ENCODE results near the gene FAM89A. TPM values are rescaled to one million over a fixed set of nuclear protein-coding genes. Genes with fewer than 3 reads are reported as not detected.

The FAM89A gene
- total RNA-seq, 4 donors from 2014 or later = 63.1 to 106 (median 94.1) TPM

DNA sequence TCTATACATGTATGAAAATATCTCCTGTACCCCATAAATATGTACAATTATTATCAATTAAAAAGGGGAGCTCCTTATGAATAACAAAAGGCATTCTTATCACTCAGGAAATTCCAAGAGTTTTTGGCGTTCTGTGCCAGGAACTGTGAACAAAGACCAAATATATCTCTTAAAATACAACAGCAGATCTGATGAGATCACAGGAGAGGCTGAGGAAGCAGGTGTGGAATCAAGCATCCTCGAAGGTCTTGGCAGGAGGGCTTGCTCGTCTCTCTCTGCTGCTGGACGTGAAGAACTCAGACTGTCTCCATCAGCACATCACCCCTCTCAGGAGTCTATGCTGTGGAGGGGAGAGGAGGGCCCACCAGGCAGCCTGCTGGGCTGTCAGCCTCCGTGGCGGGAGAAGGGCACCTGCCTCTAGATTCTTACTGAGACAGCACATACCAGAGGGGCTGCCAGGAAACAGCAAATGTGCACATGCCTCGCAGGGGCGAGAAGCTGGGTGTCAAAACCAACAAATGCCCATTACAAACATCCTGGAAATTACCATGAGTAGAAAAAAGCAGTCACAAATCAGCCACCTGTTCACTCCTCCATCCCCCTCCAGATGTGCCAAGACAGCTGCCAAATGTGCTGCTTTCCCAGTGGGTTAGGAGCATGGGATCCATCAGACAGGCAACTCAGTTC, 30.8 kb upstream of the FAM89A start:
- DNase-seq (ENCODE audit: low spot score in 2 of 2) = no peak
- intact Hi-C loops (cut with DNase I; ENCODE audit: low total_unique reads) = no loop called here
- WGBS, 2 donors = 35 to 46% methylated on average over 8 of the region's 8 CpGs
- TF ChIP-seq, protein P1, sequence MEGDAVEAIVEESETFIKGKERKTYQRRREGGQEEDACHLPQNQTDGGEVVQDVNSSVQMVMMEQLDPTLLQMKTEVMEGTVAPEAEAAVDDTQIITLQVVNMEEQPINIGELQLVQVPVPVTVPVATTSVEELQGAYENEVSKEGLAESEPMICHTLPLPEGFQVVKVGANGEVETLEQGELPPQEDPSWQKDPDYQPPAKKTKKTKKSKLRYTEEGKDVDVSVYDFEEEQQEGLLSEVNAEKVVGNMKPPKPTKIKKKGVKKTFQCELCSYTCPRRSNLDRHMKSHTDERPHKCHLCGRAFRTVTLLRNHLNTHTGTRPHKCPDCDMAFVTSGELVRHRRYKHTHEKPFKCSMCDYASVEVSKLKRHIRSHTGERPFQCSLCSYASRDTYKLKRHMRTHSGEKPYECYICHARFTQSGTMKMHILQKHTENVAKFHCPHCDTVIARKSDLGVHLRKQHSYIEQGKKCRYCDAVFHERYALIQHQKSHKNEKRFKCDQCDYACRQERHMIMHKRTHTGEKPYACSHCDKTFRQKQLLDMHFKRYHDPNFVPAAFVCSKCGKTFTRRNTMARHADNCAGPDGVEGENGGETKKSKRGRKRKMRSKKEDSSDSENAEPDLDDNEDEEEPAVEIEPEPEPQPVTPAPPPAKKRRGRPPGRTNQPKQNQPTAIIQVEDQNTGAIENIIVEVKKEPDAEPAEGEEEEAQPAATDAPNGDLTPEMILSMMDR (IDR thresholded peaks at IDR 0.05) = no peak
- no peak for TF ChIP-seq POLR2A (IDR thresholded peaks at IDR 0.05)
- no peak overlapping the region for H3K4me3 ChIP-seq (ENCODE audit: low read depth, poor library complexity, severe bottlenecking)

DNA sequence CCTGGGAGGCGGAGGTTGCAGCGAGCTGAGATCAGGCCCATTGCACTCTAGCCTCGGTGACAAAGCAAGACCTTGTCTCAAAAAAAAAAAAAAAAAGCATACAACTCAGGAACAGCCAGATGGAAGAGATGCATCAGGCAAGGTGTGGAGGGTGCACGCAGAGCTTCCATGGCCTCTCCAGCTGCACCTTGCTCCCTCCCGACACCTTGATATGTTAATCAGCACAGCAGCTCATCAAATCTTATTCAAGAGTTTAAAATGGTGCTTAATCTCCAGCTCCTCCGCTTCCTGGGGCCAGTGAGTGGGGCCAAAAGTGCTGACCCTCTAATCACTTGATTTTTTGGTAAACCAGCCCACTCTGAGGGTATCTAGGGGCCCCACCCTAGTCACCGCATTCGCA, 29.3 kb upstream of the FAM89A start:
- intact Hi-C loops (cut with DNase I; ENCODE audit: low total_unique reads) = no loop called here
- H3K4me3 ChIP-seq (ENCODE audit: low read depth, poor library complexity, severe bottlenecking) = no peak overlapping the region
- DNase-seq (ENCODE audit: low spot score in 2 of 2) = no peak
- TF ChIP-seq, protein P1 (IDR thresholded peaks at IDR 0.05) = no peak
- TF ChIP-seq POLR2A (IDR thresholded peaks at IDR 0.05) = no peak
- WGBS, 2 donors = 81 to 85% methylated on average over 8 of the region's 8 CpGs

DNA sequence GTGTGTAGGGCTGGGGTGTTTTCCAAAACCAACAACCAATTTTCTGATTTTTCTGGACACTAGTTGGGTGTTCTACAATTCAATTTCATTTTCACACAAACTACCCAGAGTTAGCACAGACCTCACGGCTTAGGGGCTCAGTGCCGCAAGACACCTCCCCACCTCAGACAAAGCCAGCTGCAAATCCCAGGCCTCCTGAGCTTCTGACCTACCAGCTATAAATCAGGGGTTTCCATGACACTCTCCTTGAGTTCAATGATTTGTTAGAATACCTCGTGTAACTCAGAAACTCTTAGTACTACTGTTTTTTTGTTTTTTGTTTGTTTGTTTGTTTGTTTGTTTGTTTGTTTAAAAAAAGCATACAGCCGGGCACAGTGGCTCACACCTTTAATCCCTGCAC, 28.7 kb upstream of the FAM89A start:
- TF ChIP-seq, protein P1 (IDR thresholded peaks at IDR 0.05) = no peak
- TF ChIP-seq POLR2A (IDR thresholded peaks at IDR 0.05) = no peak
- intact Hi-C loops (cut with DNase I; ENCODE audit: low total_unique reads) = no loop called here
- WGBS, 2 donors = 67 to 77% methylated on average over 4 of the region's 4 CpGs
- no peak overlapping the region for H3K4me3 ChIP-seq (ENCODE audit: low read depth, poor library complexity, severe bottlenecking)
- DNase-seq (ENCODE audit: low spot score in 2 of 2) = no peak

DNA sequence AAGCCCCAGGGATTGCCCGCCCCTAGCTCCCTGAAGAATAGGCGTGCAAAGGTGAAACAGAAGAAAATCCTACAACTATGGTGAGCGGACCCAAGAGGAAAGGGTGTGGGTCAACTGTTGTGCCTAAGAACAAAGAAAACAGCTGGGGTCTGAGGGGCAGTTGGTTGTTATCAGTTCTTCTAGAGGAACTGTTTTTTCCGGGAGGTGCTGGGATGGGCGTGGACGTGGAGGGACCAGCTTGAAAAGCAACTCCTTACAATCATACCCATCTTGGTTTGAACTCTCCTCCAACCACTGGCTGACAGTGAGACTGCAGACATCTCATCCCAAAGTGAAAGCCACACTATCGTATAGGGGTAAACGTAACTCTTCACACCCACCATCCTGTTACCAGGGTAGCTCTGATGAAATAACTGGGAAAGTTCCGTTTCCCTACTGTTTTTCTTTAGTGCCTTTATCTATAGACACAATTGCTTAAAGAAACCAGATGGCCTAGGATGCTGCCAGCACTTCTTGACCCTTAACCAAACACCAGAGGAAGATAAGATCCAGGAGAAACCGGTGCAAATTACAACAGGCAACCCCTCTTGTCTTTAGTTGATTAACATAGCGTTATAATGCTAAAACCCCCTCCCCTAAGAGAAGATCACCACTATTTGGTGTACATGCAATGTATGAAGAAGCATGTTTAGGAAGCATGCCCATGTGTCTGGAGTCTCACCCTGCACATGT, 25.6 kb upstream of the FAM89A start:
- TF ChIP-seq, protein P1 (IDR thresholded peaks at IDR 0.05) = no peak
- no peak for TF ChIP-seq POLR2A (IDR thresholded peaks at IDR 0.05)
- DNase-seq (ENCODE audit: low spot score in 2 of 2) = no peak
- WGBS, 2 donors = 82 to 85% methylated on average over 11 of the region's 11 CpGs
- intact Hi-C loops (cut with DNase I; ENCODE audit: low total_unique reads) = no loop called here
- no peak overlapping the region for H3K4me3 ChIP-seq (ENCODE audit: low read depth, poor library complexity, severe bottlenecking)

DNA sequence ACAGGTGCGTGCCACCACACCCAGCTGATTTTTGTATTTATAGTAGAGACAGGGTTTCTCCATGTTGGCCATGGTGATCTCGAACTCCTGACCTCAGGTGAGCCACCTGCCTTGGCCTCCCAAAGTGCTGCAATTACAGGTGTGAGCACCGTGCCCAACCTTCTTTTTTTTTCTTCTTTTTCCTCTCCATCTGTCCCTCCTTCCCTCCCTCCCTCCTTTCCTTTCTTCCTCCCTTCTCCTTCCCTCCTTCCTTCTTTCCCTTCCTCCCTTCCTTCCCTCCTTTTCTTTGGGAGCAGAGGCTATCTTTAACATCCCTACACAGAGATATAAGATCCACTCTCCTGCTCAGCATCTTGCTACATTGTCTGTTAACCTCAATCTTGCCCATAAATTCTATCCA, 24.4 kb upstream of the FAM89A start:
- intact Hi-C loops (cut with DNase I; ENCODE audit: low total_unique reads) = no loop called here
- WGBS, 2 donors = 85% methylated on average over 3 of the region's 3 CpGs
- no peak for DNase-seq (ENCODE audit: low spot score in 2 of 2)
- H3K4me3 ChIP-seq (ENCODE audit: low read depth, poor library complexity, severe bottlenecking) = no peak overlapping the region
- TF ChIP-seq, protein P1 (IDR thresholded peaks at IDR 0.05) = no peak

All from lower leg skin (tissue), 4 donors.